DMS 273 (cell line): Measurements from ENCODE around the gene RASA3.
"Not testable (repeated sequence)": the region's sequence is repeated elsewhere in the genome, so short reads cannot be mapped to it uniquely, and the experiment has no call there.

ENCODE experiments used
- DNase-seq: peaks from one replicate; lab custom pipeline; 2025; ENCODE audit not compliant: unreplicated experiment; lab: John Stamatoyannopoulos, UW

The RASA3 gene

GRCh38 chr13:114115796-114116195 is 16.6 kb downstream of the RASA3 start:
- DNase-seq: no peak

GRCh38 chr13:114115191-114115671 is 17.2 kb downstream of the RASA3 start:
- no peak for DNase-seq

GRCh38 chr13:114114666-114115065 is 17.8 kb downstream of the RASA3 start:
- DNase-seq: not testable (repeated sequence)

GRCh38 chr13:114114006-114114640 is 18.3 kb downstream of the RASA3 start:
- no peak for DNase-seq

GRCh38 chr13:114113395-114113794 is 19.0 kb downstream of the RASA3 start:
- not testable (repeated sequence) for DNase-seq

GRCh38 chr13:114112826-114113322 is 19.5 kb downstream of the RASA3 start:
- DNase-seq: no peak

- no peak for DNase-seq
Measured at GRCh38 chr13:114112231-114112825, 20.1 kb downstream of the RASA3 start.

GRCh38 chr13:114111577-114111976 is 20.8 kb downstream of the RASA3 start:
- DNase-seq: no peak

GRCh38 chr13:114110830-114111189 is 21.6 kb downstream of the RASA3 start:
- not testable (repeated sequence) for DNase-seq

GRCh38 chr13:114110091-114110829 is 22.2 kb downstream of the RASA3 start:
- no peak for DNase-seq

- no peak for DNase-seq
Measured at GRCh38 chr13:114109641-114110041, 22.8 kb downstream of the RASA3 start.

- no peak for DNase-seq
Measured at GRCh38 chr13:114108894-114109293, 23.5 kb downstream of the RASA3 start.

- no peak for DNase-seq
Measured at GRCh38 chr13:114108141-114108761, 24.2 kb downstream of the RASA3 start.

- DNase-seq: no peak
Measured at GRCh38 chr13:114107686-114108081, 24.7 kb downstream of the RASA3 start.

GRCh38 chr13:114106991-114107685 is 25.3 kb downstream of the RASA3 start:
- no peak for DNase-seq

- no peak for DNase-seq
Measured at GRCh38 chr13:114106526-114106925, 25.9 kb downstream of the RASA3 start.

- DNase-seq: no peak
Measured at GRCh38 chr13:114105521-114106225, 26.8 kb downstream of the RASA3 start.

GRCh38 chr13:114104655-114105520 is 27.5 kb downstream of the RASA3 start:
- no peak for DNase-seq
